Measurements from ENCODE around the gene ACTN2. TPM values are rescaled to one million over a fixed set of nuclear protein-coding genes. Genes with fewer than 3 reads are reported as not detected.

The ACTN2 gene
- total RNA-seq, 4 donors from 2014 or later, result 0.06 to 0.20 TPM; not detected in 2

- TF ChIP-seq POLR2A (IDR thresholded peaks at IDR 0.05), result no peak
- no peak for TF ChIP-seq CTCF (IDR thresholded peaks at IDR 0.05)
- WGBS, 2 donors, result 63 to 67% methylated on average over 3 of the region's 3 CpGs
- intact Hi-C loops (cut with DNase I; ENCODE audit: low total_unique reads), result no loop called here
- no peak for DNase-seq (ENCODE audit: low spot score in 2 of 2)
- H3K4me3 ChIP-seq (ENCODE audit: low read depth, poor library complexity, severe bottlenecking), result no peak overlapping the region
Measured at GRCh38 chr1:236750928-236751327, 64.6 kb downstream of the ACTN2 start.

GRCh38 chr1:236751385-236751784 lies 65.1 kb downstream of the ACTN2 start:
- intact Hi-C loops (cut with DNase I; ENCODE audit: low total_unique reads), result no loop called here
- H3K4me3 ChIP-seq (ENCODE audit: low read depth, poor library complexity, severe bottlenecking), result no peak overlapping the region
- whole genome bisulfite sequencing, 2 donors, result 82 to 88% methylated on average over 16 of the region's 16 CpGs
- DNase-seq (ENCODE audit: low spot score in 2 of 2), result no peak
- TF ChIP-seq CTCF (IDR thresholded peaks at IDR 0.05), result no peak
- no peak for TF ChIP-seq POLR2A (IDR thresholded peaks at IDR 0.05)

- intact Hi-C loops (cut with DNase I; ENCODE audit: low total_unique reads), result no loop called here
- no peak for DNase-seq (ENCODE audit: low spot score in 2 of 2)
- WGBS, 2 donors, result 79% methylated on average over 4 of the region's 4 CpGs
- H3K4me3 ChIP-seq (ENCODE audit: low read depth, poor library complexity, severe bottlenecking), result no peak overlapping the region
- TF ChIP-seq CTCF (IDR thresholded peaks at IDR 0.05) (no peak), POLR2A (IDR thresholded peaks at IDR 0.05) (no peak)
Measured at GRCh38 chr1:236751935-236752334, 65.6 kb downstream of the ACTN2 start.

- TF ChIP-seq CTCF (IDR thresholded peaks at IDR 0.05) (no peak), POLR2A (IDR thresholded peaks at IDR 0.05) (no peak)
- no peak overlapping the region for H3K4me3 ChIP-seq (ENCODE audit: low read depth, poor library complexity, severe bottlenecking)
- WGBS, 2 donors, result 64 to 77% methylated on average over 5 of the region's 5 CpGs
- DNase-seq (ENCODE audit: low spot score in 2 of 2), result no peak
- intact Hi-C loops (cut with DNase I; ENCODE audit: low total_unique reads), result no loop called here
Measured at GRCh38 chr1:236753516-236753915, 67.2 kb downstream of the ACTN2 start.

GRCh38 chr1:236753964-236754363 lies 67.7 kb downstream of the ACTN2 start:
- H3K4me3 ChIP-seq (ENCODE audit: low read depth, poor library complexity, severe bottlenecking), result no peak overlapping the region
- 94 to 95% methylated on average over 9 to 14 of the region's 14 CpGs for WGBS, 2 donors
- DNase-seq (ENCODE audit: low spot score in 2 of 2), result no peak
- TF ChIP-seq POLR2A (IDR thresholded peaks at IDR 0.05) (no peak), CTCF (IDR thresholded peaks at IDR 0.05) (no peak)
- intact Hi-C loops (cut with DNase I; ENCODE audit: low total_unique reads), result no loop called here

- no peak overlapping the region for H3K4me3 ChIP-seq (ENCODE audit: low read depth, poor library complexity, severe bottlenecking)
- intact Hi-C loops (cut with DNase I; ENCODE audit: low total_unique reads), result no loop called here
- DNase-seq (ENCODE audit: low spot score in 2 of 2), result no peak
- 86 to 90% methylated on average over 18 of the region's 18 CpGs for WGBS, 2 donors
- TF ChIP-seq POLR2A (IDR thresholded peaks at IDR 0.05) (no peak), CTCF (IDR thresholded peaks at IDR 0.05) (no peak)
Measured at GRCh38 chr1:236754525-236755210, 68.4 kb downstream of the ACTN2 start.
